GM12891 (cell line): ENCODE results near the gene CSF1R.

ENCODE experiments used
- POLR2A ChIP-seq: IDR thresholded peaks from 2 replicates; pipeline ENCODE4 v1.6.1; 2011; ENCODE audit warnings: low read depth, low read length, control low read depth
- TAF1 ChIP-seq: IDR thresholded peaks from 2 replicates; pipeline ENCODE4 v1.6.1; 2011; ENCODE audit warnings: low read depth, low read length, control low read depth

GRCh38 chr5:150073677-150074076 is 12.7 kb downstream of the CSF1R start:
- TF ChIP-seq POLR2A, result no peak
- TF ChIP-seq TAF1, result no peak
